ENCODE data around the gene GDPD2.

The GDPD2 gene

DNA sequence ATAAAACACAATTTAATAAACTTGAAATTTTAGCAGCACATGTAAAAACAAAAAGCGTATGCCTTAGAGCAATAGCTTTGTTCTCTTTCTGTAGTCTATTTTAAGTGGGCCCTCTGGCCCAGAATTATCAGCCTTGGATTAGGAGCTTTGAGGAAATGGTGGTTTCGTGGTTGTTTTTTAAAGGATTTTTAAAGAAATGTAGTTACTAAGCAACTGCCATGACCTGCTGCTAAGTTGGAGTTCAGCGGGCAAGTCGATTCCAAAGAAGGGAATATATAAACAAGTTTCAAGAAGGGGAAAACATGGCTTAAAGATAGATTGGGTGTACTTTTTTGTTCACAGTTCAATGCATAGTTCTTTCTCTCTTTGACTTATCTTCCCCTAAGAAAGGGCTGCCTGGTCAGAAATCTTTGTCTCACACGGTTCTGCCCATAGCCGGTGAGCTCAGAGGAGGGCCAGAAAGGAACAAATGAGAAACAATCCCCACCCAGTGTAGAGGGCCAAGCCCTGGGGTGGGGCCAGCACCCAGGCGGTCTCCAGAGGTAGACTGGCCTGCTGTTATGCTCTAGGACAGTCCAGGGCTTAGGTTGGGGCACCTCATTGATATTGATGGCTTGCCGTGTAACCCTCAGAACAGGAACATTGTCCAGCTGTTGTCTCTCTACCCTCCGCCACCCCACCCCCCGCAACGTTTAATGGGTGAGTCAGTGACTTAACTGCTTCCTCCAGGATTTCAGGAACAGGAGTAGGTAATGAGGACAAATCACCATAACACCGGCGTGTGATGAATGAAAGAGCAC lies 54.0 kb downstream of the GDPD2 start:
- DNase-seq = no peak

DNA sequence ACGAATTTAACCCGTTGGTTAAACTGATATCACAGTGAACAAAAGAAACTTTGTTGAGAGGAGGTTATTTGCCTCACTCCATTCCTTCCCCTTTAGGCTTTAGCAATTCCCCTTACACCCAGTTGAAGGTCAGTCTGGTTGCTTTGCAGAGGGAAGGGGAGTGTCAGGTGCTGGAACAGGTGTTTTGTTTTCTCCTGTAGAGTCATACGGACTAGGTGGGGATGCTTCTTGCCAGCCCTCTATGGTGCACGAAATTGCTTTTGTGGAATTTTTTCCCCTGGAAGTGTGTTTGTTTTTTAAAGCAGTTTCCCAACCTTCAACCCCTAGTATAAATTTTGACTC lies 54.6 kb downstream of the GDPD2 start:
- DNase-seq = no peak

DNA sequence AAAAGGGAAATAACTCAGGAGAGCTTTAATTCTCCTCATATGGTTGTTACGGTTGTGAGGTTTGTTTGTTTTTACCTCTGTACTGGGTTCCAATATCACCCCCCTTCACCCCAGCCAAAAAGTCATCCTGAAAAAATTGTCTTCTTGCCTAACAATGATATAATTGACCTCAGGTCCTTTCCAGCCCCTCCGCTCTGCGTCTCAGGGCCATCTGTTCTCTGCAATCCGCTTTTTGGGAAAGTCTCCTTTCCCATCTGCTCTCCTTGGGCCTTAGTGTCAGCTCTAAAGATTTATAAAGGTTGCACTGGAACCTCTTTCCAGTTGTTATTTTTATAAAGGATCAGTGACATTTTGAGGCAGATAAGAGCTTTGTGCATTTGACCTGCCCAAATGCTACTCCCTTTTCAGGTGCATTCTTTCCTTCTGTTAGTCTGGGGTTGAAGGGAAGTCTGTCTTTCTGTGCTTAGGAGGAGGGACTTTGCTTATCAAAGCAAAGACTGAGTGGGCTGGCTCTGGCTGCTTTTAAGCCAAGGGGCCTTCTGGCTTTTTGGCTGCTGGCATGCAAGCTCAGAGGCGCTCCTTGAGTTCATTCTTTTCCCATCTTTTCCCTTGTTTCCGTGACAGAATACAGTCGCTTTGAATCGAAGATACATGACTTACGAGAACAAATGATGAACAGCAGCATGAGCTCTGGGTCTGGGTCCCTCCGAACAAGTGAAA lies 55.6 kb downstream of the GDPD2 start:
- no peak for DNase-seq

DNA sequence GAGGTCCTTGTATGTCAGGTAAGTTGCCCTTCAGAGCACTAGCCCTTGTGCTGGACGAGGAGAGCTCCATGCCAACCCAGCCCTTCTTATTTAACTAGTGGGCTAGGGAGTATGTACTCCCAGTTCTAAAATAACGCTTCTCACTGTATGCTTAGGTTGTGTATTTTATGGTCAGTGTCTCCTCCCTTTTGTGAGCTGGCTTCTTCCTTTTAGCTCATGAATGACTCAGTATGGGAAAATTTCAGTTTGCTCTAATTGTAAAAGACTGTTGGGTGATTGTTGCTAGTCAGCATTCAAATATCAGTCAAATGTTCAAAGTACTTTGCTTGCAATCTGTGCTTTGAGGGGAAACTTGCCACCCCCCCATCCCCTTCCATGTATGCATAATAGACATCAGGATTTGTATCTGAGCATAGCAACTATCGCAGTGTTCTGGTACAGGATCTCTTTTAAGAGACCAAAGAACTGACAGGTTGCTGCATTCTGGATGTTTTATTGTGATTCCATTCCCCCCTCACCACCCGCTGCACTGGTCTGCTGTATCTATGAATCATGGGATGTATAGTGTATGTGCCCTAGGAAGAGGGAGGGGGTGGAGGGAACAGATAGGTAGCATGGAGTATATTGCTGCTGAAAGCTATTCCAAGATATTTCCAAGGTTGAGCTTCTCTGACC lies 56.3 kb downstream of the GDPD2 start:
- DNase-seq = no peak

DNA sequence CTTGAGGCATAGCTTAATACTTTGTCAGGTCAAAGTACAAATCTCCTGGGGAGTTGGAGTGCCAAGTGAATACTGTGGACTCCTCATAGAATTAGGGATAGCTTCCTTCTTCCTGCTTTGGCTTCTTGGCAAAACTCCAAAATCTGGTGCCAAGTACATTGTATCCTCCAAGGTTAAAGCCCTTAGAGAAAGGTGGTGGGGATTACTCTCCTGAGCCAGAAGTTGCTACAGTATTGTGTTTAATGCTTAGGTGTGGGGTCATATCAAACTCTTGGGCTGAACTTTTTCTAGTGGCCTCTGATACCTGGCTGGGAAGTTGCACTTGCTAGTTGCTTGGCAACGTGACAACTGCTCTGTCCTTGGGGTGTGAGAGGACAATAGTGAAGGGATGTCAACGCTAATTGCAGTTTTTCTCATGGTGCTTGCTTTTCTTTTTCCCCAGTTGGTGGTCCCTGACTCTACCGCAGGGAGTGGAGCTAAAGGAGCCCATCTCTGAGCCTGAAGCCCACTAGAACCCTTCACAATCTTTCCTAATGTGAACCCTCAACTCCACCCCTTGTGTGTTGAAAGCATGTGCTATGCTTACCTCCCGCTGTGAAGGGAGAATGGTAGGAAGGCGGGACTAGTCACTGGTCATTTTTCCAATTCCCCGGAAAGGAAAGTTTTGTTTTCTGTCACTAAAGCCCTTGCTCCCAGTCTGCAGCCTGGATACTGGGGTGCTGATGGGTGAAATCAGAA lies 57.0 kb downstream of the GDPD2 start:
- no peak for DNase-seq

DNA sequence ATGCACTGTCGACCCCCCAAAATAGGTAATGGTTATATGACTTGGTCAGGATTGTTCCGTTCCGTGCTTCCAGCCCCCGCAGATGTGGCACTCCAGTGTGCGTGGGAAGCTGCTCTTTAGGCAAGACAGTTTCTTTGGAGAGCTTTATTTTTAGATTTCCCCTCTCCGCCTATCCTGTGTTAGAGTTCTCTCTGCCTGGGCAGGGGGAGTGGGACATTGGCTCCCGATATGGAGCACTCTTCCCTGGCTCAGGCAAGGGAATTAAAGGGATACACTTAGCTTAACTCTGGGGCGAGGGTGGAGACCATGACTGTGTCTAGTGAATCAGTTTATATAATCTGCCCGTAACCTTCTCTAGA lies 57.5 kb downstream of the GDPD2 start:
- no peak for DNase-seq

DNA sequence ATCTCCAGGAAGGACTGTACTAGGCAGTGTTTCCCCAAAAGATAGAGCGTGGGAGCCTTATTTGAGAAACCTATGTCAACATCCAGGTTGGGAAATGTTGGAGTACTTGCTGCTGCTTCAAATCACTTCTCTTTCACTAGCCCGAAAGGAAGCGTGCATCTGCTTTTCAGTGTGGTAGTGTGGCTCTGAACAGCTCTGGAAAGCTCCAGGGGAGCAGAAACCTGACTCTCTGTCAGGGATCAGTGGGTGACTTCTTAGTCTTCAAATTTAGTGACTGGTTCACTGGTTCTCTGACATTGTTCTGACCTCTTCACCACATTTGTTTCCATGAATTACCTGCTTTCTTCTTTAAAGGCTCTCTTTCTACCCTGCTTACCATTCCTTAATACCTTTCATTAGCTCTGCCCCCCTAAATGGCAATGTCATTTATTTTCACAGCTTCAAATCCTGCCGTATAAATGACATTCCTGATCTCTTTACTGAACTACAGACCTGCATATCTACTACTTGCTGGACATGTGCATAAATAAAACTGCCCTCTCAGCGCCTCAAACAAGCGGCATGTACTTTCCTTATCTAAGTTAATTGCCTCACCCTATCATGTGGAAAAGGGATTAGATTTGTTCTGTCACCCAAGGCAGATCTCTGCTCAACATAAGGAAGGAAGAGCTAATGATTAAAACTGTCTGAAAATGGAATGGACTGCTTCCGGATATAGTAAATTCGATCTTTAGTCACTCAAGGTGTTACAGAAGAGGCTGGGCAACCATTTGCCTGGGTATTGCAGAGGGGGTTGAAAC lies 58.6 kb downstream of the GDPD2 start:
- DNase-seq = no peak

DNA sequence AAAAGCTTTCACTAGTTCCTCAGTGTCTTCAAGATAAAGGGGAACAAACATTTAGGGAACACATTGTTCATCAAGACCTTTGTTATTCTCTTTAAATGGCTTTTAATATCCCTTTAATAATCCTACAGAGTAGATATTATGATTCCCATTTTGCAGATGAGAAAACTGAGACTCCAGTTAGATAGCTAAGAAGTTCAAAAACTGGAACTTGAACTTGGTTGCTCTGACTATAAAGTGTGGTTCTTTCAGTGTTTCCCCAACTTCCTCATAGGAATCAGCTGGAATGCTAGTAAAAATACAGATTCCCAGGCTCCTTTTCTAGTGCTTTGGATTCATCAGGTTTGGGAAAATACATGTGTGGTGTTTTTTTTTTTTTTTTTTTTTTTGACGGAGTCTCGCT lies 59.2 kb downstream of the GDPD2 start:
- no peak for DNase-seq
